HL-60 (cell line): ENCODE results near the gene GOSR2.

ENCODE experiments used
- DNase-seq, 2 experiments: peaks; one replicate each; pipeline ENCODE4 v3.0.0-alpha.2; 2010 to 2020; ENCODE audit warnings: low read depth in 1 of 2, low spot score in 1 of 2
- H3K27ac ChIP-seq: fragments of 250-450 bp; sonication (Bioruptor Pico); replicated peaks from 2 replicates; pipeline ENCODE4 v1.5.1; 2020; ENCODE audit warnings: mild to moderate bottlenecking, moderate library complexity
- H3K27me3 ChIP-seq: fragments of 250-450 bp; sonication (Bioruptor Pico); 2 replicates; pipeline ENCODE4 v1.5.1; 2021; ENCODE audit warnings: mild to moderate bottlenecking, moderate library complexity; ENCODE audit not compliant: insufficient read depth, poor library complexity, severe bottlenecking
- H3K4me3 ChIP-seq: replicated peaks from 2 replicates; pipeline ENCODE4 v1.5.1; 2011; ENCODE audit warnings: mild to moderate bottlenecking, control low read depth, low read length; ENCODE audit not compliant: insufficient read depth
- CTCF ChIP-seq: IDR thresholded peaks from one replicate; pipeline ENCODE4 v1.5.1; 2011; ENCODE audit warnings: low read length, control low read depth, inconsistent platforms; ENCODE audit not compliant: insufficient read depth
- GABPA ChIP-seq: IDR thresholded peaks from 2 replicates; pipeline ENCODE4 v1.6.1; 2012; ENCODE audit warnings: low read depth
- POLR2AphosphoS5 ChIP-seq: IDR thresholded peaks from 2 replicates; pipeline ENCODE4 v1.6.1; 2012; ENCODE audit warnings: low read depth
- SPI1 ChIP-seq: IDR thresholded peaks from 2 replicates; pipeline ENCODE4 v1.6.1; 2012; ENCODE audit warnings: low read depth, mild to moderate bottlenecking, borderline replicate concordance
- TF ChIP-seq, protein P1 (sequence below): IDR thresholded peaks from 2 replicates; pipeline ENCODE4 v1.6.1; 2012; ENCODE audit warnings: low read depth; ENCODE audit not compliant: insufficient replicate concordance

The GOSR2 gene

GRCh38 chr17:46971647-46972300 is 48.8 kb downstream of the GOSR2 start:
- peaks cover 18% of the 10 kb centered on the region for H3K27me3 ChIP-seq
- H3K27ac ChIP-seq, result no peak overlapping the region
- no peak overlapping the region for H3K4me3 ChIP-seq
- TF ChIP-seq, protein P1, sequence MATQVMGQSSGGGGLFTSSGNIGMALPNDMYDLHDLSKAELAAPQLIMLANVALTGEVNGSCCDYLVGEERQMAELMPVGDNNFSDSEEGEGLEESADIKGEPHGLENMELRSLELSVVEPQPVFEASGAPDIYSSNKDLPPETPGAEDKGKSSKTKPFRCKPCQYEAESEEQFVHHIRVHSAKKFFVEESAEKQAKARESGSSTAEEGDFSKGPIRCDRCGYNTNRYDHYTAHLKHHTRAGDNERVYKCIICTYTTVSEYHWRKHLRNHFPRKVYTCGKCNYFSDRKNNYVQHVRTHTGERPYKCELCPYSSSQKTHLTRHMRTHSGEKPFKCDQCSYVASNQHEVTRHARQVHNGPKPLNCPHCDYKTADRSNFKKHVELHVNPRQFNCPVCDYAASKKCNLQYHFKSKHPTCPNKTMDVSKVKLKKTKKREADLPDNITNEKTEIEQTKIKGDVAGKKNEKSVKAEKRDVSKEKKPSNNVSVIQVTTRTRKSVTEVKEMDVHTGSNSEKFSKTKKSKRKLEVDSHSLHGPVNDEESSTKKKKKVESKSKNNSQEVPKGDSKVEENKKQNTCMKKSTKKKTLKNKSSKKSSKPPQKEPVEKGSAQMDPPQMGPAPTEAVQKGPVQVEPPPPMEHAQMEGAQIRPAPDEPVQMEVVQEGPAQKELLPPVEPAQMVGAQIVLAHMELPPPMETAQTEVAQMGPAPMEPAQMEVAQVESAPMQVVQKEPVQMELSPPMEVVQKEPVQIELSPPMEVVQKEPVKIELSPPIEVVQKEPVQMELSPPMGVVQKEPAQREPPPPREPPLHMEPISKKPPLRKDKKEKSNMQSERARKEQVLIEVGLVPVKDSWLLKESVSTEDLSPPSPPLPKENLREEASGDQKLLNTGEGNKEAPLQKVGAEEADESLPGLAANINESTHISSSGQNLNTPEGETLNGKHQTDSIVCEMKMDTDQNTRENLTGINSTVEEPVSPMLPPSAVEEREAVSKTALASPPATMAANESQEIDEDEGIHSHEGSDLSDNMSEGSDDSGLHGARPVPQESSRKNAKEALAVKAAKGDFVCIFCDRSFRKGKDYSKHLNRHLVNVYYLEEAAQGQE, result no peak
- no peak for TF ChIP-seq POLR2AphosphoS5
- TF ChIP-seq CTCF, result no peak
- no peak for TF ChIP-seq SPI1
- no peak for TF ChIP-seq GABPA
- no peak for DNase-seq

GRCh38 chr17:46972346-46972745 is 49.4 kb downstream of the GOSR2 start:
- Histone ChIP-seq H3K27ac (no peak overlapping the region), H3K27me3 (peaks cover 23% of the 10 kb centered on the region), H3K4me3 (no peak overlapping the region)
- no peak for TF ChIP-seq POLR2AphosphoS5
- no peak for DNase-seq

GRCh38 chr17:46974086-46974485 is 51.1 kb downstream of the GOSR2 start:
- DNase-seq, result no peak
- H3K4me3 ChIP-seq, result no peak overlapping the region
- TF ChIP-seq CTCF, result no peak
- no peak for TF ChIP-seq GABPA
- no peak for TF ChIP-seq SPI1
- TF ChIP-seq POLR2AphosphoS5, result no peak
- TF ChIP-seq, protein P1, result no peak
- H3K27ac ChIP-seq, result no peak overlapping the region
- peaks cover 39% of the 10 kb centered on the region for H3K27me3 ChIP-seq

DNA sequence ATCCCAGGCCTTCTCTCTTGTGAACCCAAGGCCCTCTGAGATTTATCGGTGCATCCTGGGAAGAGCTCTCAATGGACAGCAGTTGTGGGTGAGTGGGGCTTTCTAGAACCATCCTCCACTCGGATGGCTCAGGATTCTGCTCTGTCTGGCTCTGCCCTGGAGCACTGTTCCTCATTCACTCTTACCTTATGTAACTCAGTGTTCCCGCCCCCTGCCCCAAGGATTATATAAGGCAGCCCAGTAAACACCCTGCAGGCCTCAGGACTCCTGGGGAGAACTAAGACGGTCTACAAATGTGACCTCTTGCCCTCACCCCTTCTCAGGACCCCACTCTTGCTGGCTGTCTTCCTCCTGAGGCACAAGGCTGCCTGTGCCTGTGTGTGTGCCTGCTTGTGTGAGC is 52.3 kb downstream of the GOSR2 start:
- H3K27me3 ChIP-seq, result peaks cover 45% of the 10 kb centered on the region
- no peak for TF ChIP-seq SPI1
- TF ChIP-seq, protein P1, result no peak
- TF ChIP-seq POLR2AphosphoS5, result no peak
- no peak for TF ChIP-seq GABPA
- no peak for TF ChIP-seq CTCF
- H3K27ac ChIP-seq, result no peak overlapping the region
- DNase-seq, result no peak
- H3K4me3 ChIP-seq, result no peak overlapping the region
